CD8-positive, alpha-beta memory T cell (primary cell): ENCODE data around the gene NFATC2. TPM values are rescaled to one million over a fixed set of nuclear protein-coding genes. Genes with fewer than 3 reads are reported as not detected.

Experiments used
- CTCF ChIA-PET: fragments of 350-600 bp; sonication (Branson Sonifier 250); formaldehyde crosslinking; loops from one replicate; lab custom pipeline; 2021; ENCODE audit warnings: antibody characterized with exemption; lab: Charles Lee
- POLR2A ChIA-PET: fragments of 350-600 bp; sonication (Branson Sonifier 250); formaldehyde crosslinking; loops from one replicate; lab custom pipeline; 2021; ENCODE audit warnings: antibody characterized with exemption; lab: Charles Lee
- DNase-seq, 5 donors: peaks; one replicate each; pipeline versions ENCODE4 v3.0.0 to v3.0.0-alpha.2; 2020 to 2022; ENCODE audit warnings: mixed read lengths in 1 of 5
- H3K27ac ChIP-seq: one replicate; pipeline ENCODE4 v1.7.0; 2013; ENCODE audit warnings: low read depth, mild to moderate bottlenecking, low read length, moderate library complexity
- H3K27me3 ChIP-seq: 2 replicates; pipeline ENCODE4 v1.7.0; 2013; ENCODE audit warnings: low read length, mild to moderate bottlenecking; ENCODE audit not compliant: insufficient read depth, poor library complexity, severe bottlenecking
- H3K36me3 ChIP-seq: 2 replicates; pipeline ENCODE4 v1.7.0; 2013; ENCODE audit warnings: mild to moderate bottlenecking, low read length, moderate library complexity; ENCODE audit not compliant: insufficient read depth
- H3K4me1 ChIP-seq: 2 replicates; pipeline ENCODE4 v1.7.0; 2013; ENCODE audit warnings: mild to moderate bottlenecking, low read length, moderate library complexity; ENCODE audit not compliant: insufficient read depth
- H3K4me3 ChIP-seq: 2 replicates; pipeline ENCODE4 v1.7.0; 2013; ENCODE audit warnings: mild to moderate bottlenecking, low read length
- H3K9me3 ChIP-seq: 2 replicates; pipeline ENCODE4 v1.7.0; 2013; ENCODE audit warnings: mild to moderate bottlenecking, low read length
- H3K27ac Mint-ChIP-seq, 8 donors: one replicate each; pipeline ENCODE4 v1.8.0; 2020 to 2021; ENCODE audit warnings: mixed read lengths in 8 of 8, mild to moderate bottlenecking in 6 of 8, inconsistent platforms in 3 of 8, moderate library complexity in 3 of 8
- H3K27me3 Mint-ChIP-seq, 2 donors: one replicate each; pipeline ENCODE4 v1.8.0; 2020 to 2021; ENCODE audit warnings: mixed read lengths in 2 of 2, mild to moderate bottlenecking in 1 of 2, moderate library complexity in 1 of 2
- H3K36me3 Mint-ChIP-seq, 3 donors: one replicate each; pipeline ENCODE4 v1.8.0; 2020 to 2021; ENCODE audit warnings: mixed read lengths in 3 of 3, inconsistent platforms in 1 of 3, mild to moderate bottlenecking in 1 of 3
- H3K4me1 Mint-ChIP-seq, 3 donors: one replicate each; pipeline ENCODE4 v1.8.0; 2020 to 2021; ENCODE audit warnings: mixed read lengths in 3 of 3, inconsistent platforms in 1 of 3, mild to moderate bottlenecking in 1 of 3
- H3K4me3 Mint-ChIP-seq, 7 donors: one replicate each; pipeline ENCODE4 v1.8.0; 2020 to 2021; ENCODE audit warnings: mixed read lengths in 7 of 7, mild to moderate bottlenecking in 6 of 7, moderate library complexity in 4 of 7, inconsistent platforms in 2 of 7
- H3K9me3 Mint-ChIP-seq, 5 donors: one replicate each; pipeline ENCODE4 v1.8.0; 2020 to 2022; ENCODE audit warnings: mixed read lengths in 5 of 5, mild to moderate bottlenecking in 3 of 5, moderate library complexity in 2 of 5, inconsistent platforms in 1 of 5
- polyA plus RNA-seq: library from polyadenylated mRNA; unstranded; fragments of 300-500 nt; fragmentation: Illumina TruSeq; gene quantifications from one replicate; pipeline ENCODE4 v1.2.3, GENCODE V29; 2021
- total RNA-seq, 2 experiments: library from RNA; stranded (reverse); gene quantifications; one replicate each; pipeline ENCODE4 v1.2.3, GENCODE V29; 2021

NFATC2 gene
- total and polyA plus RNA-seq, 3 experiments from 2014 or later, result 52.1 to 64.4 (median 63.0) TPM

DNA sequence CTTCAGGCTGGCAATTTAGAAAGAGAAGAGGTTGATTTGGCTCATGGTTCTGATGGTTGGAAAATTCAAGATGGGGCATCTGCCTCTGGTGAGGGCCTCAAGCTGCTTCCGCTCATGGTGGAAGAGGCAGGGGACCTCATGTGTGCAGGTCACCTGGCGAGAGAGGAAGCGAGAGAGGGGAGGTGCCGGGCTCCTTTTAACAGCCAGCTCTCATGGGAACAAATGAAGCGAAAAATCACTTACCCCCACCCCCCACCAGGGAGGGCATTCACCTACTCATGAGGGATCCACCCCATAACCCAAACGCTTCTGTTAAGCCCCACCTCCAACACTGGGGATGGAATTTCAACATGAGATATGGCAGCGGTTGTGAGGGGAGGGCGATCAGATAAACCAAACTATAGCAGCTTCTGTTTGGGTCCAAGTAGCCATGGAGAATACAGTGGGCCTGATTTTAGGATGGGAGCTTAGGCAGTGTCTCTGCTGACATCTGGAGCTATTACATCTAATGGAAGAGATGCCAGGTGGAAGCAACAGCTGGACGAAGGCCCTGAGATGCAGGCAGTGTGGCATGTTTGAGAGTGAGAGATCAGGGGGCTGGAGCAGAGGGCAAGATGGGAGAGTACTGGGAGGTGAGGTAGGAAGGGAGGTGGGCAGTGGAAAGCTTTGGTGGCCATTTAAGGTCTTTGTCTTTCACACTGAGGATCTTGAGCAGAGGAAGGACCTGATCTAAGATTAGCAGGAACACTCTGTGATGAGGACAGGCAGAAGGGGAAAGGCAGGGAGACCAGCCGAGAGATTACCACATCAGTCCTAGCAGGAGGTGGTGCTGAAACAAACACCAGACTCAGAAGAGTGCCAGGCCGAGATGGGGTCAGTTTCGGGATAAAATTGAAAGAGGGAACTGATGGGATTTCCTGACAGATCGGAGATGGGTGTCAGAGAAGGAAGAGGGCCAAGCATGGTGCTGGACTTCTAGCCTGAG lies 161.8 kb downstream of the NFATC2 start:
- Mint-ChIP-seq H3K36me3 (peaks cover 0 to 32% (median 5%) of the 10 kb centered on the region in 3 donors), H3K4me1 (peaks cover 25 to 40% (median 29%) of the 10 kb centered on the region in 3 donors), H3K4me3 (peak overlapping the region in 1 of 7 donors; percentile 42), H3K9me3 (no peaks in the 10 kb centered on the region), H3K27ac (peak overlapping the region in 4 of 8 donors; percentile 35 to 87 (median 52)), H3K27me3 (peaks cover 0 to 2% of the 10 kb centered on the region in 2 donors)
- CTCF ChIA-PET, result interaction anchor here (0.5 to 0.9 kb wide), 2 partner anchors 214 kb away, joined by 3 to 4 read pairs; no protein-coding TSS in a partner anchor
- no peak overlapping the region for H3K27ac ChIP-seq
- POLR2A ChIA-PET, result no interaction called here
- H3K9me3 ChIP-seq, result no peaks in the 10 kb centered on the region
- H3K4me1 ChIP-seq, result peaks cover 2% of the 10 kb centered on the region
- no peak overlapping the region for H3K4me3 ChIP-seq
- DNase-seq, result no peak
- H3K36me3 ChIP-seq, result no peaks in the 10 kb centered on the region
- no peaks in the 10 kb centered on the region for H3K27me3 ChIP-seq

DNA sequence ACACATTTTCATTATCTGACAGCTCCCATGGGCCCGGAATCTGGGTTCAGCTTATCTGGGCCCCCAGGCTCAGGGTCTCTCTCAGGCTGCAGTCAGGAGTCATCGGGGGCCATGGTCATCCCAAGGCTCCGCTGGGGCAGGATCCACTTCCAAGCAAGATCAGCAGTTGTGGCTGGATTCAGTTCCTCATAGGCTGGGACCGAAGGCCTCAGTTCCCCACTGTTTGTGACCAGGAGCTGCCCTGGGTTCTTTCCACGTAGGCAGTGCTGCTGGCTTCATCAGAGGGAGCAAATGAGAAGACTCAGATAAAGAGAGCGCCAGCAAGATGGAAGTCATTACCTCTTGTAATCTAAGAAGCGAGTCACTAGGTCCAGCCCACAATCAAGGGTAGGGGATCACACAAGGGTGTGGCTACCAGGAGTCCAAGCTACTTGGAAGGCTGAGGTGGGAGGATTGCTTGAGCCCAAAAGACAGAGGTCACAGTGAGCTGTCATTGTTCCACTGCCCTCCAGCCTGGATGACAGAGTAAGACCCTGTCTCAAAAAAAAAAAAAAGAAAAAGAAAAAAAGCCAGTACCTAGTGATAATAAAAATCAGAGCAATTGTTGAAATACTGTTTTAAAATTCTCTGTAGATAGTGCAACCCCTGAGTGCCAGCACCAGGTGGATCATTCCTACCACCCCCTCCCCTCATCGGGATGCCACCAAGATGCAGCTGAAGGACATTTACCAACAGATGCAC lies 162.7 kb downstream of the NFATC2 start:
- Histone ChIP-seq H3K27me3 (no peaks in the 10 kb centered on the region), H3K4me3 (no peak overlapping the region), H3K9me3 (no peaks in the 10 kb centered on the region), H3K27ac (peak overlapping the region; percentile 38), H3K36me3 (no peaks in the 10 kb centered on the region), H3K4me1 (no peaks in the 10 kb centered on the region)
- Mint-ChIP-seq H3K27me3 (peaks cover 0 to 2% of the 10 kb centered on the region in 2 donors), H3K9me3 (no peaks in the 10 kb centered on the region), H3K36me3 (peaks cover 0 to 32% (median 5%) of the 10 kb centered on the region in 3 donors), H3K4me3 (no peak overlapping the region), H3K27ac (peak overlapping the region in 2 of 8 donors; percentile 45 to 87), H3K4me1 (peaks cover 18 to 31% (median 20%) of the 10 kb centered on the region in 3 donors)
- ChIA-PET POLR2A (no interaction called here), CTCF (interaction anchor here (0.9 to 2.0 kb wide), 2 partner anchors 215 kb away, joined by 4 to 10 read pairs; no protein-coding TSS in a partner anchor)
- no peak for DNase-seq

DNA sequence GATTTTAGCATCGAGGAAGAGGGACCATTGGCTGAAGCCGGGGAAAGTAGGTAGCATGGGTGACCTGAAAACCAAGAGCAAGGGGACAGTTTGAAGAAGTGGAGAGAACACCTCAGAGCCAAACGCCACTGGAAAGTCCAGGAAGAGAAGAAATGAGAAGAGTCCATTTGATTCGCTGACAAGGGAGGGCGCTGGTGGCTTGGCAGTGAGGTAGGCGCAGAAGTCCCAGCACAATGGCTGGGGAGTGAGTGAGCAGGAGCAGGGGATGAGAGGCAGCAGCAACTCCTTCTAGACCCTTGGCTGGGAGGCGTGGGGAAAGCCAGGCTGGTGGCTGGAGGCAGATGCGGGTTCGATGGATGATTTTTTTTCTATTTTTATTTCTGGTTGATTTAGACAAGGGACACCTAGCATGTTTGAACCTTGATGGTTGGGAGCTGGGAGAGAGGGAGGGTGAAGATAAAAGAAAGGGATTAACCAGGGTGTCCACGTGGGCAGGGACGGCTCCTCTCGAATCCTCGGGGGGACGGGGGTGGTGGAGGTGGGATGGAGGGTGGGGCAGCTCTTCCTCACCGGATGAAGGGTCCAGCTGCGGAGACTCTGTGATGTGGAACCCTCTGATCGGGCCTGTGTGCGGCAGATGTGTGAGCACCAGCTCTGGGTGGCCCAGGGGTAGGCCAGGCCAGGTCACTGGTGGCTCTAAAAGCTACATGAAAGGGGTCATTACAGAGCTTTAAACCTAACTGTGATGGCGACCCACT lies 164.2 kb downstream of the NFATC2 start:
- Histone ChIP-seq H3K4me3 (no peak overlapping the region), H3K36me3 (no peaks in the 10 kb centered on the region), H3K4me1 (no peaks in the 10 kb centered on the region), H3K9me3 (no peaks in the 10 kb centered on the region), H3K27me3 (no peaks in the 10 kb centered on the region), H3K27ac (no peak overlapping the region)
- Mint-ChIP-seq H3K27ac (peak overlapping the region in 6 of 8 donors; percentile 28 to 95 (median 74)), H3K36me3 (peaks cover 0 to 26% (median 5%) of the 10 kb centered on the region in 3 donors), H3K4me3 (no peak overlapping the region), H3K4me1 (peaks cover 4 to 16% (median 5%) of the 10 kb centered on the region in 3 donors), H3K27me3 (peaks cover 0 to 3% of the 10 kb centered on the region in 2 donors), H3K9me3 (no peaks in the 10 kb centered on the region)
- DNase-seq, result no peak
- ChIA-PET POLR2A (no interaction called here), CTCF (interaction anchor here (2.0 kb wide), 1 partner anchor 217 kb away, joined by 10 read pairs; no protein-coding TSS in a partner anchor)

DNA sequence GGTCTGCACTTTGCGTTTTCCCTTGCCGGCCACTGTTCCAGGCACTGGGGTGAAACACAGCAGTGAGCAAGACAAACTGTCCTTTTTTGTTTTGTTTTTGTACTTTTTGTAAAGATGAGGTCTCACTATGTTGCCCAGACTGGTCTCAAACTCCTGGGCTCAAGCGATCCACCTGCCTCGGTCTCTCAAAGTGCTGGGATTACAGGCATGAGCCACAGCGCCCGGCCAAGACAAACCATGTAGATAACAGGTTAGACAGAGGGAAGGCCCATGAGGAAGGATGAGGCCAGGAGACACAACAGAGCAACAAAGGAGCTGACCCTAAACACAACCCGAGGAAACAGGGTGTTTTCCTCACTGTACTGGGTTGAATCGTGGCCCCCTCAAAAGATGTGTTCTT lies 165.4 kb downstream of the NFATC2 start:
- Mint-ChIP-seq H3K4me3 (no peak overlapping the region), H3K27ac (peak overlapping the region in 1 of 8 donors; percentile 95), H3K27me3 (peaks cover 0 to 3% of the 10 kb centered on the region in 2 donors), H3K36me3 (peaks cover 0 to 26% (median 5%) of the 10 kb centered on the region in 3 donors), H3K9me3 (no peaks in the 10 kb centered on the region), H3K4me1 (peaks cover 8 to 20% (median 9%) of the 10 kb centered on the region in 3 donors)
- POLR2A ChIA-PET, result no interaction called here
- no peak overlapping the region for H3K27ac ChIP-seq
- no peaks in the 10 kb centered on the region for H3K27me3 ChIP-seq
- H3K9me3 ChIP-seq, result no peaks in the 10 kb centered on the region
- no peaks in the 10 kb centered on the region for H3K4me1 ChIP-seq
- CTCF ChIA-PET, result interaction anchor here (0.8 kb wide), 1 partner anchor 218 kb away, joined by 3 read pairs; no protein-coding TSS in a partner anchor
- DNase-seq, result no peak
- no peak overlapping the region for H3K4me3 ChIP-seq
- H3K36me3 ChIP-seq, result no peaks in the 10 kb centered on the region

DNA sequence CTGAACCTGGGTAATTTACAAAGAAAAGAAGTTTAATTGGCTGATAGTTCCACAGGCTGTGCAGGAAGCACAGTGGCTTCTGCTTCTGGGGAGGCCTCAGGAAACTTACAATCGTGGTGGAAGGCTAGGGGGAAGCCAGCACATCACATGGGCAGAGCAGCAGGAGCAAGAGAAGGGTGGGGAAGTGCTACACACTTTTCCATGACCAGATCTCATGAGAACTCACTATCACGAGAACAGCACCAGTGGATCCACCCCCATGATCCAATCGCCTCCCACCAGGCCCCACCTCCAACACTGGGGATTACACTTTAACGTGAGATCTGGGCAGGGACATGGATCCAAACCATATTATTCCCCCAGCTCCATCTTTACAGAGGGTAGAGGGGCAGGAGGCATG lies 166.4 kb downstream of the NFATC2 start:
- Mint-ChIP-seq H3K27ac (peak overlapping the region in 1 of 8 donors; percentile 64), H3K4me1 (peaks cover 10 to 16% (median 10%) of the 10 kb centered on the region in 3 donors)
- POLR2A ChIA-PET, result no interaction called here

DNA sequence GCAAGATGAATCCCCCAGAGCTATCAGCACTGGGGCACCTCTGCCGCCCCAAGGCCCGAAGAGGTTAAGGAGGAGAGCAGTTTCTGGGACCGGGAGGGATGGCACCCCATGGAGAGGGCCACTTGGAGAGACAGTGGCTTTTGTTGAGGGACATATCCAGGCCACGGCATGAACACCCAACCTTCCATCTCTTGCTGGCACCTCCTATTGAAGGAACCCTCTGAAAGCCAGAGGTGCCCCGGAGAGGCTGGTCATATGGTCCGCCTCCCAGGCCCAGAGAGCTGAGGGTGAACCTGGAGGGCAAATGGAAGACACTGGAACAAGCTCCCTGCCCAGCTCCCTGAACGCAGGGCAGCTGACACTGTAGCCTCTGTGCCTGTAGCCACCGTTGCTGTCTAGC lies 167.0 kb downstream of the NFATC2 start:
- no peak overlapping the region for H3K27ac ChIP-seq
- Mint-ChIP-seq H3K36me3 (peaks cover 0 to 13% (median 5%) of the 10 kb centered on the region in 3 donors), H3K4me1 (peaks cover 6 to 10% (median 10%) of the 10 kb centered on the region in 3 donors), H3K27ac (peak overlapping the region in 1 of 8 donors; percentile 64), H3K4me3 (no peak overlapping the region), H3K27me3 (peaks cover 0 to 3% of the 10 kb centered on the region in 2 donors), H3K9me3 (no peaks in the 10 kb centered on the region)
- H3K4me3 ChIP-seq, result no peak overlapping the region
- H3K4me1 ChIP-seq, result no peaks in the 10 kb centered on the region
- no peaks in the 10 kb centered on the region for H3K9me3 ChIP-seq
- DNase-seq, result no peak
- CTCF ChIA-PET, result interaction anchor here (0.8 to 1.1 kb wide), 2 partner anchors 43 to 68 kb away, joined by 3 to 5 read pairs; no protein-coding TSS in a partner anchor
- POLR2A ChIA-PET, result no interaction called here
- H3K36me3 ChIP-seq, result no peaks in the 10 kb centered on the region
- H3K27me3 ChIP-seq, result no peaks in the 10 kb centered on the region

More for the DNA sequence above, 166.4 kb downstream of the NFATC2 start:
- H3K9me3 ChIP-seq, result no peaks in the 10 kb centered on the region
- H3K4me3 ChIP-seq, result no peak overlapping the region
- DNase-seq, result no peak
- H3K4me1 ChIP-seq, result no peaks in the 10 kb centered on the region
- no peaks in the 10 kb centered on the region for H3K27me3 ChIP-seq
- no peaks in the 10 kb centered on the region for H3K36me3 ChIP-seq
- CTCF ChIA-PET, result interaction anchor here (1.0 kb wide), 1 partner anchor 218 kb away, joined by 3 read pairs; no protein-coding TSS in a partner anchor
- Mint-ChIP-seq H3K27me3 (peaks cover 0 to 3% of the 10 kb centered on the region in 2 donors), H3K36me3 (peaks cover 0 to 18% (median 5%) of the 10 kb centered on the region in 3 donors), H3K9me3 (no peaks in the 10 kb centered on the region), H3K4me3 (peak overlapping the region in 1 of 7 donors; percentile 19)
- H3K27ac ChIP-seq, result no peak overlapping the region

DNA sequence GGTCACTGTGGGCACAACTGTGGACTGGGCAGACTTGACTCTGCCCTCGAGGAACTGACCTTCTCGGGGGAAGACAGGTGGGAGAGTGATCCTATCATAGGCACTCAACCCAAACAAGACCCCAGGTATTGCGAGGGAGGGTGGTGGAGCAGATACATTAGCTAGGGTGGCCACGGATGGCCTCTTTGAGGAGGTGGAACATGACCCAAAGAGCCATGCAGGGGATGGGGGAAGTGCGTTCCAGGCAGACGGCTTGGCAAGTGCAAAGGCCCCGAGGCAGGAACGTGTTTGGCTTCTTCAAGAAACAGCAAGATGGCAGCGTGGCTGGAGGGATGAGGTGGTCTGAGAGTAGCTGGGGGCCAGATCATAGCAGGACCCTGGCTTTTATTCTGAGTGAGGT lies 167.6 kb downstream of the NFATC2 start:
- no peak for DNase-seq
- Histone ChIP-seq H3K4me1 (no peaks in the 10 kb centered on the region), H3K4me3 (no peak overlapping the region), H3K9me3 (no peaks in the 10 kb centered on the region), H3K27ac (no peak overlapping the region), H3K36me3 (no peaks in the 10 kb centered on the region), H3K27me3 (no peaks in the 10 kb centered on the region)
- Mint-ChIP-seq H3K4me3 (no peak overlapping the region), H3K4me1 (peaks cover 5 to 10% (median 6%) of the 10 kb centered on the region in 3 donors), H3K9me3 (no peaks in the 10 kb centered on the region), H3K36me3 (peaks cover 0 to 10% (median 7%) of the 10 kb centered on the region in 3 donors), H3K27ac (peak overlapping the region in 1 of 8 donors; percentile 28), H3K27me3 (peaks cover 0 to 3% of the 10 kb centered on the region in 2 donors)
- POLR2A ChIA-PET, result no interaction called here
- CTCF ChIA-PET, result interaction anchor here (0.8 to 1.1 kb wide), 4 partner anchors 16 to 220 kb away, joined by 3 to 5 read pairs (median 4); no protein-coding TSS in a partner anchor
